Measurements from ENCODE around the gene PCDHB7. TPM values are rescaled to one million over a fixed set of nuclear protein-coding genes. Genes with fewer than 3 reads are reported as not detected.
"Not testable (repeated sequence)": the region's sequence is repeated elsewhere in the genome, so short reads cannot be mapped to it uniquely, and the experiment has no call there.

PCDHB7 gene
- total RNA-seq, 4 donors from 2014 or later = 0.49 to 1.5 (median 1.3) TPM

GRCh38 chr5:141150993-141151325, 21.5 kb upstream of the PCDHB7 start:
- TF ChIP-seq, protein P1, sequence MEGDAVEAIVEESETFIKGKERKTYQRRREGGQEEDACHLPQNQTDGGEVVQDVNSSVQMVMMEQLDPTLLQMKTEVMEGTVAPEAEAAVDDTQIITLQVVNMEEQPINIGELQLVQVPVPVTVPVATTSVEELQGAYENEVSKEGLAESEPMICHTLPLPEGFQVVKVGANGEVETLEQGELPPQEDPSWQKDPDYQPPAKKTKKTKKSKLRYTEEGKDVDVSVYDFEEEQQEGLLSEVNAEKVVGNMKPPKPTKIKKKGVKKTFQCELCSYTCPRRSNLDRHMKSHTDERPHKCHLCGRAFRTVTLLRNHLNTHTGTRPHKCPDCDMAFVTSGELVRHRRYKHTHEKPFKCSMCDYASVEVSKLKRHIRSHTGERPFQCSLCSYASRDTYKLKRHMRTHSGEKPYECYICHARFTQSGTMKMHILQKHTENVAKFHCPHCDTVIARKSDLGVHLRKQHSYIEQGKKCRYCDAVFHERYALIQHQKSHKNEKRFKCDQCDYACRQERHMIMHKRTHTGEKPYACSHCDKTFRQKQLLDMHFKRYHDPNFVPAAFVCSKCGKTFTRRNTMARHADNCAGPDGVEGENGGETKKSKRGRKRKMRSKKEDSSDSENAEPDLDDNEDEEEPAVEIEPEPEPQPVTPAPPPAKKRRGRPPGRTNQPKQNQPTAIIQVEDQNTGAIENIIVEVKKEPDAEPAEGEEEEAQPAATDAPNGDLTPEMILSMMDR (IDR thresholded peaks at IDR 0.05; ENCODE audit: low read depth) = no peak

DNA sequence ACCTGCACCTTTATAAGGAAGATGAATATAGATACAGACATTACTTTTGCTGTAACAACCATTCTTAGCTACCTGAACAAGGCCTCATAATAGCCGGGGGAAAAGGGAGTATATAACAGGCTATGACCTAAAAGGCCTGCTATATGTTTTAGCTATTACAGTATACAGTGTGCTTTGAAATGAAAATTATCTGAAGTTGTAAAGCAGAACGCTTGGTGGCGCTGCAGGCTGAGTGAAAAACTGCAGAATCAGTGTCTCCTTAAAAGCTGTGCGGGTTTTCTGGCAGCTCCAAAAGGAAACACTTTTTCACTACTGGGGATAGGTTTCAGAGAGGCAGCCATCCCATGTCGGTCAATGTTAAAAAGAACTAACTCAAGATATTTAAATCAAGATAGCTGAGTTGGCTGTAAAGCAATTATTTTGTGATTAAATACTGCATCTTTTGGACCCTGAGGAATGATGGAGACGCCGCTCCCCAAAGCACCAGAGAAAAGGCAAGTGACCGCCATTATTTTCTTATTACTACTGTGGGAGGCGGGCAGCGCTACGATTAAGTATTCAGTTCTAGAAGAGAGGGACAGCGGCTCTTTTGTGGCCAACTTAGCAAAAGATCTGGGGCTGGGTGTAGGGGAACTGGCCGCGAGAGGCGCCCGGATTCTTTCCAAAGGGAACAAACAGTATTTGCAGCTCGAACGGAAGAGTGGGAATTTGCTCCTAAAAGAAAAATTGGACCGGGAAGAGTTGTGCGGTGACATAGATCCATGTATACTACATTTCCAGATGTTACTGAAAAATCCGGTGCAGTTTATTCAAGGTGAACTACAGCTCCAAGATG, 16.7 kb upstream of the PCDHB7 start:
- TF ChIP-seq, protein P1 (IDR thresholded peaks at IDR 0.05; ENCODE audit: low read depth) = no peak

DNA sequence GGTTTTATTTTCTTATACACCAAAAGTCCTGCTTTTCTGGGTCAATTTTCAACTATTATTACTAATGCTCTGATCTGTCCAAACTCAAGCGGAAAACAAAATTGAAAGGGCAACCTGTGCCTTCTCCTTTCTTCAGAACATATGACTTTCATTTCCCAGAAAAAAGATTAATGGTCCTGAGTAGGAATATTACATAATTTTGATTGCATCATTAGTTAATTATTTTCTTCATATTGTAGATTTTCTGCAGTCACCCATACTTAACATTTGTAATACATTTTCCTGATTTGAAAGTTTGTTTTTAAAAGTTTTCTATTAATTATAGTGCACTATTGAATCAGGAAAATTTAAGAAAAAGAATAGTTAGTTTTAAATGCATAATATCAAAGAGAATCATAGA, 3.5 kb downstream of the PCDHB7 start:
- TF ChIP-seq, protein P1 (IDR thresholded peaks at IDR 0.05; ENCODE audit: low read depth) = no peak

GRCh38 chr5:141177577-141178191, 5.2 kb downstream of the PCDHB7 start, which contains the start of gene PCDHB8:
TSS of gene PCDHB8 (plus strand) at chr5:141177790. CDS start at chr5:141178035, 245 bp downstream.
- TF ChIP-seq, protein P1 (IDR thresholded peaks at IDR 0.05; ENCODE audit: low read depth) = not testable (repeated sequence)

- TF ChIP-seq, protein P1 (IDR thresholded peaks at IDR 0.05; ENCODE audit: low read depth) = no peak
Measured at GRCh38 chr5:141180313-141180712, 7.9 kb downstream of the PCDHB7 start.

DNA sequence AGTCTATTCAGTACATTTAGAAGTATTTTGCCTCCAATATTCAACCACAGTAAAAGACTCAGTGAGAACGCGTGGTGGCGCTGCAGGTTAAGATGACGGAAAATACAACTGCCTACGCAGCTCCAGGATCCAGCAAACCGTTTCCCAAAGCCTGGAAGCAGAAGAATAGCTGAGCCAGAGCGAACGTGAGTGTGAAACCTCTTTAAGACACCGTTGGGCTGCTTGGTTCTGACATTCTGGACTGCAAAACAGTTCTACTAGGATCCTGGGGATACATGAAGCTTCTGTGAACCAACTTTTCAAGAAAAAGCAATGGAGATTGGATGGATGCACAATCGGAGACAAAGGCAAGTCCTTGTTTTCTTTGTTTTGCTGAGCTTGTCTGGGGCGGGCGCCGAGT, 9.8 kb downstream of the PCDHB7 start, which contains the start of gene PCDHB16:
TSS of gene PCDHB16 (plus strand) at position 140 of the 400 bp plus-strand sequence. CDS start at position 313, 173 bp downstream.
- TF ChIP-seq, protein P1 (IDR thresholded peaks at IDR 0.05; ENCODE audit: low read depth) = no peak

- TF ChIP-seq, protein P1 (IDR thresholded peaks at IDR 0.05; ENCODE audit: low read depth) = no peak
Measured at GRCh38 chr5:141186897-141187512, 14.6 kb downstream of the PCDHB7 start, which contains the start of gene PCDHB9. TSS of gene PCDHB9 (plus strand) at chr5:141187161. CDS start at chr5:141187319, 158 bp downstream.
